ENCODE data around the gene PDGFC.
A peak's percentile ranks its signal among the peaks of the same experiment; 100 is the strongest.

PDGFC gene

GRCh38 chr4:156971676-156972378 lies at the start of gene PDGFC:
Gene PDGFC, minus strand, starts transcription at chr4:156971799. Its CDS starts 896 bp downstream, at chr4:156970903.
- peak; percentile 30 to 37 for DNase-seq

GRCh38 chr4:157020882-157021281 lies 49.3 kb upstream of the PDGFC start:
- no peak for DNase-seq

- no peak for DNase-seq
Observed at GRCh38 chr4:157018920-157019490, 47.4 kb upstream of the PDGFC start.

- no peak for DNase-seq
Observed at GRCh38 chr4:157014621-157015591, 43.3 kb upstream of the PDGFC start.

- no peak for DNase-seq
Observed at GRCh38 chr4:157013656-157014055, 42.1 kb upstream of the PDGFC start.

- DNase-seq, result no peak
Observed at GRCh38 chr4:157012781-157013180, 41.2 kb upstream of the PDGFC start.

GRCh38 chr4:157012296-157012695 lies 40.7 kb upstream of the PDGFC start:
- no peak for DNase-seq

- DNase-seq, result no peak
Observed at GRCh38 chr4:157010630-157011029, 39.0 kb upstream of the PDGFC start.

- DNase-seq, result no peak
Observed at GRCh38 chr4:157005831-157006230, 34.2 kb upstream of the PDGFC start.

GRCh38 chr4:157005193-157005592 lies 33.6 kb upstream of the PDGFC start:
- DNase-seq, result no peak

- DNase-seq, result no peak
Observed at GRCh38 chr4:157004279-157005161, 32.9 kb upstream of the PDGFC start.

GRCh38 chr4:156999175-156999517 lies 27.5 kb upstream of the PDGFC start:
- no peak for DNase-seq

- DNase-seq, result no peak
Observed at GRCh38 chr4:156998500-156999174, 27.0 kb upstream of the PDGFC start.

GRCh38 chr4:156992943-156993342 lies 21.3 kb upstream of the PDGFC start:
- DNase-seq, result no peak

GRCh38 chr4:156991161-156991560 lies 19.6 kb upstream of the PDGFC start:
- no peak for DNase-seq

- no peak for DNase-seq
Observed at GRCh38 chr4:156983366-156983765, 11.8 kb upstream of the PDGFC start.

- no peak for DNase-seq
Observed at GRCh38 chr4:156981262-156981769, 9.7 kb upstream of the PDGFC start.

GRCh38 chr4:156977435-156978160 lies 6.0 kb upstream of the PDGFC start:
- no peak for DNase-seq

- no peak for DNase-seq
Observed at GRCh38 chr4:156976147-156976546, 4.5 kb upstream of the PDGFC start.

- no peak for DNase-seq
Observed at GRCh38 chr4:156975686-156976085, 4.1 kb upstream of the PDGFC start.

GRCh38 chr4:156974264-156974663 lies 2.7 kb upstream of the PDGFC start:
- no peak for DNase-seq

Data from NCI-H2081 (cell line).